Glutamatergic neuron (in vitro differentiated cells): ENCODE data around the gene MAP3K12. TPM values are rescaled to one million over a fixed set of nuclear protein-coding genes. Genes with fewer than 3 reads are reported as not detected.

Experiments used
- DNase-seq: peaks from one replicate; pipeline ENCODE4 v3.0.0; 2022
- H3K27ac Mint-ChIP-seq: one replicate; pipeline ENCODE4 v1.8.0; 2020; ENCODE audit warnings: mild to moderate bottlenecking, mixed read lengths, inconsistent platforms; ENCODE audit not compliant: unreplicated experiment
- H3K27me3 Mint-ChIP-seq: one replicate; pipeline ENCODE4 v1.8.0; 2020; ENCODE audit warnings: mild to moderate bottlenecking, moderate library complexity, mixed read lengths, inconsistent platforms; ENCODE audit not compliant: unreplicated experiment
- H3K36me3 Mint-ChIP-seq: one replicate; pipeline ENCODE4 v1.8.0; 2020; ENCODE audit warnings: mild to moderate bottlenecking, mixed read lengths, inconsistent platforms; ENCODE audit not compliant: unreplicated experiment
- H3K4me1 Mint-ChIP-seq: one replicate; pipeline ENCODE4 v1.8.0; 2020; ENCODE audit warnings: mild to moderate bottlenecking, low read depth, mixed read lengths, inconsistent platforms; ENCODE audit not compliant: unreplicated experiment
- H3K4me3 Mint-ChIP-seq: one replicate; pipeline ENCODE4 v1.8.0; 2020; ENCODE audit warnings: mild to moderate bottlenecking, mixed read lengths, inconsistent platforms; ENCODE audit not compliant: unreplicated experiment
- H3K9me3 Mint-ChIP-seq: one replicate; pipeline ENCODE4 v1.8.0; 2020; ENCODE audit warnings: mild to moderate bottlenecking, moderate library complexity, mixed read lengths, inconsistent platforms; ENCODE audit not compliant: unreplicated experiment
- total RNA-seq: library from RNA; stranded (reverse); fragmentation: NEBNext Ultra II Directional; extraction: Animal tissue kit (Norgen Biotek cat#: 25700); gene quantifications from one replicate; pipeline ENCODE4 v1.2.1, GENCODE V29; 2021; ENCODE audit not compliant: unreplicated experiment
- TF ChIP-seq, protein P1 (sequence below): fragments of 200-600 bp; sonication (generic); IDR thresholded peaks from one replicate; pipeline ENCODE4 v1.5.0; 2021; ENCODE audit not compliant: partially characterized antibody, unreplicated experiment

MAP3K12 gene
- total RNA-seq, 1 donor from 2014 or later = 94.2 TPM

DNA sequence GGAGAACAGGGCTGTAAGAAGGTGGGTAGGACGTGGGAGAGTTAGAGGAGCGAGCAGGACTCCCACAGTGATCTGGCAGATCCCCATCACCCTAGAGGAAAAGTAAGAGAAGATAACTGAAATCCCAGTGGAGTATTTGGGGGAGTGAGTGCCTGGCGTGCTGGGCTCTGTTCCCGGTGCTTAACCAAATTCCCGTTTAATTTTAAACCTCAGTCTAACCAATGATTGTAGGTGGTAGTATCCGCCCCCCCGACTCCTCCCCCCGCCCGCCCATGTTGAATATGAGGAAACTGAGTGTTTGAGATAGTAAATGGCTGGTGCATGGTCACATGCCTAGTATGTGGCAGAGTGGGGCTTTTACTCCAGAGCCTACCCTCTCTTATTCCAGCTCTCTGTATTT, 3.1 kb upstream of the MAP3K12 start:
- H3K27ac Mint-ChIP-seq = peak overlapping the region; percentile 95
- no peaks in the 10 kb centered on the region for H3K36me3 Mint-ChIP-seq
- TF ChIP-seq, protein P1, sequence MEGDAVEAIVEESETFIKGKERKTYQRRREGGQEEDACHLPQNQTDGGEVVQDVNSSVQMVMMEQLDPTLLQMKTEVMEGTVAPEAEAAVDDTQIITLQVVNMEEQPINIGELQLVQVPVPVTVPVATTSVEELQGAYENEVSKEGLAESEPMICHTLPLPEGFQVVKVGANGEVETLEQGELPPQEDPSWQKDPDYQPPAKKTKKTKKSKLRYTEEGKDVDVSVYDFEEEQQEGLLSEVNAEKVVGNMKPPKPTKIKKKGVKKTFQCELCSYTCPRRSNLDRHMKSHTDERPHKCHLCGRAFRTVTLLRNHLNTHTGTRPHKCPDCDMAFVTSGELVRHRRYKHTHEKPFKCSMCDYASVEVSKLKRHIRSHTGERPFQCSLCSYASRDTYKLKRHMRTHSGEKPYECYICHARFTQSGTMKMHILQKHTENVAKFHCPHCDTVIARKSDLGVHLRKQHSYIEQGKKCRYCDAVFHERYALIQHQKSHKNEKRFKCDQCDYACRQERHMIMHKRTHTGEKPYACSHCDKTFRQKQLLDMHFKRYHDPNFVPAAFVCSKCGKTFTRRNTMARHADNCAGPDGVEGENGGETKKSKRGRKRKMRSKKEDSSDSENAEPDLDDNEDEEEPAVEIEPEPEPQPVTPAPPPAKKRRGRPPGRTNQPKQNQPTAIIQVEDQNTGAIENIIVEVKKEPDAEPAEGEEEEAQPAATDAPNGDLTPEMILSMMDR = no peak
- peak overlapping the region; percentile 91 for H3K4me3 Mint-ChIP-seq
- peaks cover 27% of the 10 kb centered on the region for H3K27me3 Mint-ChIP-seq
- H3K4me1 Mint-ChIP-seq = peaks cover 18% of the 10 kb centered on the region
- peaks cover 15% of the 10 kb centered on the region for H3K9me3 Mint-ChIP-seq
- no peak for DNase-seq

DNA sequence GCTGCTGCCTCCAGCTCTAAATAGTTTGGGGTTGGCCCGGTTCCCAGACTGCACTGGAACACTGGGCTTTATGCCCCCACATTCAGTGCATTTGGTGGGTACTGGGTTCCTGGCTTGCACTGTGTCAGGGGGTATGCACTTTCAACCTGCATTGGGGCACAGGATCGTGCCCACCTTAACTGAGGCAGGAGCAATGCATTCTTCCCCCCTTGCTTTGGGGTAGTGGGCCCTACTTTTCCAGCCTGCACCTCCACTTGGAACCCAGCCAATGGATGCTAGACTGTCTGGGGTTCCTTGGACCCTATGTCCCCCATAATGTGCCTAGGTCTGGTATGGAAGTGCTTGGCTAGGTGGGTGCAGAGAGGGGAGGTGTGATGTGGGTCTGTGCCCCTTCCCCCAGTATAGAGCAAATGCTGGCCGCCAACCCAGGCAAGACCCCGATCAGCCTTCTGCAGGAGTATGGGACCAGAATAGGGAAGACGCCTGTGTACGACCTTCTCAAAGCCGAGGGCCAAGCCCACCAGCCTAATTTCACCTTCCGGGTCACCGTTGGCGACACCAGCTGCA, 2.4 kb upstream of the MAP3K12 start:
- peaks cover 15% of the 10 kb centered on the region for H3K9me3 Mint-ChIP-seq
- peaks cover 21% of the 10 kb centered on the region for H3K4me1 Mint-ChIP-seq
- peak overlapping the region; percentile 95 for H3K27ac Mint-ChIP-seq
- no peak for DNase-seq
- H3K27me3 Mint-ChIP-seq = peaks cover 30% of the 10 kb centered on the region
- no peaks in the 10 kb centered on the region for H3K36me3 Mint-ChIP-seq
- peak overlapping the region; percentile 91 for H3K4me3 Mint-ChIP-seq
- TF ChIP-seq, protein P1 = no peak

DNA sequence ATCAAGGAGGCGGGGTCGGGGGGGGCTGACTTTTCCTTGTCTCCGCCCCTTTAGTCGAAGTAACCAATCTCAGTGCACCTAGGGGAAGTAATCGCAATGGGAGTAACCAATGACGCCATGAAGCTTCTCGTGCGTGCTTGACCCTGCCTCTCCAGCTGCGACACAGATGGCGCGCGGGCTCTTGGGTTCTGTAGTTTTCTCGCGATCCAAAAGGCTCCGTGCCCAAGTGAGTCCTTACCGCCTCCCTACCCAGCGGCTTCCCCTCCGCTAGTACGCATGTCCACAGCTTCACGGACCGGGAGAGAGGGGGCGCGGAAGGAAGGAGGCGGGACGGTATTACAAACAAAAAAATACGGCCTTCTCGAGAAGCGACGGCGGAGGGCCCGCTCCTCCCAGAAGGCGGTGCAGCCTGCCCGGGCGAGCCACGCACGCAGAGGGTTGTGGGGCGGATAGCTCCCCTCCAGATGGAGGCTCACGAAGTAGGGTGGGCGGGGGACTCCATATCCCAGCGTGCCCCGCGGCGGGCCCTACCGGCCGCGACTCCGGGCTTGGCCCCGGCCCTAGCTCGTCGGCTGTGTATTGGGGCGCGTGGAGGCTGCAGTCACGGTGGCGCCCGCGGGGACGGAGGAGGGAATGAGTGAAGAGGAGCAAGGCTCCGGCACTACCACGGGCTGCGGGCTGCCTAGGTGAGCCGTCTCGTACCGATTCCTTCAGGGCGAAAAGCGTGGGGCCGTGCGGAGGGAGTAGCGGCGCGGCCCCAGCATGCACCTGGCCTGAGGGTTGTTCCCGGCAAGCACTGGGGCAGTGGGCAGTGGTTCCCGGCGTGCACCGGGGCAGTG, 1.7 kb upstream of the MAP3K12 start, which contains the start of gene TARBP2:
Gene TARBP2 (plus strand): TSS at position 508 of the 839 bp plus-strand sequence. CDS start 126 bp downstream, at position 634.
- H3K9me3 Mint-ChIP-seq = peaks cover 20% of the 10 kb centered on the region
- peak within 1 kb of the TSS; percentile 91 for H3K4me3 Mint-ChIP-seq
- DNase-seq = peak; percentile 97
- TF ChIP-seq, protein P1 = no peak
- H3K36me3 Mint-ChIP-seq = no peaks in the 10 kb centered on the region
- H3K27ac Mint-ChIP-seq = peak within 1 kb of the TSS; percentile 95
- peaks cover 34% of the 10 kb centered on the region for H3K27me3 Mint-ChIP-seq
- peaks cover 28% of the 10 kb centered on the region for H3K4me1 Mint-ChIP-seq

DNA sequence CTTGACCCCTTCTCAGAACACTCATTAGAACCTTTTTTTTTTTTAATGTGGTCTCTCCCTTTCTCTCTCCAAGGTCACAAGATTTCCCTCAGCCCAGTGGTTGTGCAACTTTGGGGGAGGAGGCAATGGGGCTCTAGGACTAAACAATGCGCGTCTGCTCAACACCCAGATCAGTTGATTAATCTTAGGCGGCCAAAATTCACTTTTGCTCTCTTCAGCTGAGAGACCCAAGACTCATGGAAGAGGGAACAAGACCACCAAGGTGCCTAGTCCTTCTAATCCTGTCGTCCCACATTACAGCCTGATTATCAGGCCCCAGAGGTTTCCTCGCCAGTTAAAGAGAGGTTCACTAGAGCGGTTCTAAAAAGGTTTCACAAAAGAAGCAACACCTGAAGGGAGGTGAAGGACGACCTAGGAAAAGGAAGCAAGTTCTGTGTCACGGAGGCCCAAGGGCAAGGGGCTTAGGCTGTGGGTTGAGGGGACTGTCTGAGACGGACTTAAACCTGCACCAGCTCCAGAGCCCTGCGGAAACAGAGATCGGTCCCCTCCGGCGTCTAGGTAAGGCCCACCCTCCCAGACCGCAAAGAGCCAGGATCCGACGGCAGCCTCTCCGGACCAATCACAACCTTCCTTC, 1.0 kb upstream of the MAP3K12 start:
- Mint-ChIP-seq H3K27me3 (peaks cover 34% of the 10 kb centered on the region), H3K36me3 (no peaks in the 10 kb centered on the region), H3K4me3 (peak overlapping the region; percentile 91), H3K9me3 (peaks cover 20% of the 10 kb centered on the region), H3K27ac (peak overlapping the region; percentile 95), H3K4me1 (peaks cover 29% of the 10 kb centered on the region)
- DNase-seq = no peak
- TF ChIP-seq, protein P1 = no peak
